Muscle of back (tissue), 10 donors: Measurements from ENCODE around the gene COL6A3. TPM values are rescaled to one million over a fixed set of nuclear protein-coding genes. Genes with fewer than 3 reads are reported as not detected.

Experiments used
- polyA plus RNA-seq, 10 donors: library from polyadenylated mRNA; unstranded; fragments of 120-200 nt; gene quantifications; one replicate each; pipeline ENCODE4 v1.2.1, GENCODE V29; 2013; ENCODE audit not compliant: insufficient read length in 10 of 10

Gene COL6A3
- polyA plus RNA-seq, 10 donors: 229 to 489 (median 278) TPM

Other genes starting within 250 kb of the COL6A3 start
- gene MLPH, start 73.1 kb upstream of the COL6A3 start, polyA plus RNA-seq: 1 to 10 TPM in 2 of 10 donors, under 1 TPM in 8; 0.42 to 2.1 (median 0.51) TPM
- gene PRLH, start 152.4 kb upstream of the COL6A3 start, polyA plus RNA-seq: not detected
- gene RAB17, start 176.6 kb upstream of the COL6A3 start, polyA plus RNA-seq: 1 to 10 TPM in 9 of 10 donors, under 1 TPM in 1; 0.64 to 2.6 (median 1.2) TPM
- gene LRRFIP1, start 213.4 kb upstream of the COL6A3 start, polyA plus RNA-seq: 100 to 1,000 TPM in 9 of 10 donors, 10 to 100 TPM in 1; 95.0 to 194 (median 137) TPM